K562 (cell line): ENCODE measurements around the gene NSUN6. TPM values are rescaled to one million over a fixed set of nuclear protein-coding genes. Genes with fewer than 3 reads are reported as not detected.

Experiments
- CHD2 ChIP-seq: IDR thresholded peaks from 2 replicates; pipeline ENCODE4 v1.6.1; 2011; ENCODE audit warnings: low read depth, low read length
- CREB1 ChIP-seq, 2 experiments: sonication (generic) in 1 of 2; formaldehyde crosslinking in 1 of 2; IDR thresholded peaks; 2 replicates each; pipeline versions ENCODE4 v1.6.1 to v1.8.0; 2012 to 2022; ENCODE audit warnings: inconsistent platforms in 1 of 2, mild to moderate bottlenecking in 1 of 2, missing genetic modification reagents in 1 of 2, moderate library complexity in 1 of 2
- ILK ChIP-seq: fragments of 450-650 bp; IDR thresholded peaks from 2 replicates; pipeline ENCODE4 v1.6.1; 2016; ENCODE audit warnings: missing genetic modification characterization, low read depth, mild to moderate bottlenecking, missing compliant biosample characterization, moderate library complexity, borderline replicate concordance
- JUND ChIP-seq, 2 experiments: IDR thresholded peaks; 2 replicates in 1 of 2; 3 replicates in 1 of 2; pipeline ENCODE4 v1.6.1; 2011; ENCODE audit warnings: borderline replicate concordance in 2 of 2, low read depth in 2 of 2, low read length in 2 of 2, improper control_type of control experiment in 1 of 2, missing biosample characterization in 1 of 2, missing genetic modification characterization in 1 of 2, missing genetic modification reagents in 1 of 2
- KHSRP ChIP-seq: fragments of 450-650 bp; IDR thresholded peaks from 2 replicates; pipeline ENCODE4 v1.6.1; 2017
- PPARD ChIP-seq: fragments of 250-450 bp; sonication (Bioruptor Pico); IDR thresholded peaks from 2 replicates; pipeline ENCODE4 v1.8.0; 2022; ENCODE audit warnings: inconsistent platforms, mild to moderate bottlenecking, moderate library complexity
- SRF ChIP-seq, 2 experiments: fragments of 250-450, 450-650 bp in 1 of 2; sonication (Bioruptor Pico) in 1 of 2; sonication (generic) in 1 of 2; formaldehyde crosslinking; IDR thresholded peaks; 2 replicates each; pipeline versions ENCODE4 v1.5.0 to v1.5.1; 2020 to 2022; ENCODE audit warnings: mild to moderate bottlenecking in 1 of 2, missing genetic modification reagents in 1 of 2
- TRIM25 ChIP-seq: fragments of 450-650 bp; IDR thresholded peaks from 2 replicates; pipeline ENCODE4 v1.7.0; 2016; ENCODE audit warnings: borderline replicate concordance
- ZBTB8A ChIP-seq: fragments of 450-650 bp; IDR thresholded peaks from 2 replicates; pipeline ENCODE4 v1.6.1; 2018; ENCODE audit warnings: mild to moderate bottlenecking, moderate library complexity; ENCODE audit not compliant: partially characterized antibody
- ZNF766 ChIP-seq: fragments of 200-800 bp; sonication (Bioruptor generic); conservative IDR thresholded peaks from 2 replicates; pipeline ENCODE4 v1.6.1; 2016; ENCODE audit warnings: missing genetic modification characterization, missing compliant biosample characterization
- polyA plus RNA-seq, 8 experiments: library from polyadenylated mRNA; depleted of rRNA in 4 of 8; stranded (reverse) in 5 of 8; unstranded in 3 of 8; fragments of >200 nt; fragmentation: Nextera tagmentation in 2 of 8; fragmentation: Illumina TruSeq in 1 of 8; extraction: Ambion mirVana in 2 of 8; extraction: Trizol in 1 of 8; gene quantifications; 2 replicates each; pipeline versions ENCODE4 v1.2.1 to v1.2.3, GENCODE V29; 2011 to 2014; ENCODE audit warnings: inconsistent platforms in 1 of 8, missing spikeins in 1 of 8
- total RNA-seq, 7 experiments: library from RNA; depleted of rRNA in 6 of 7; stranded (reverse); fragments of >200 nt in 6 of 7; fragmentation: Illumina TruSeq in 2 of 7; extraction: Trizol in 2 of 7; gene quantifications; 2 replicates each; pipeline versions ENCODE4 v1.2.1 to v1.2.3, GENCODE V29; 2011 to 2021; ENCODE audit warnings: low replicate concordance in 1 of 7

The NSUN6 gene
- total and polyA plus RNA-seq, 9 of the 15 experiments (the other 6 are each of a cell fraction or from before 2014, with no cell fraction given) = 12.5 to 33.1 (median 24.2) TPM

- TF ChIP-seq ILK (tag) (no peak), CHD2 (no peak), CREB1 (IDR thresholded peaks at IDR 0.05) (no peak), CREB1 (CRISPR knock-in tag; IDR thresholded peaks at IDR 0.05) (no peak), PPARD (CRISPR knock-in tag) (no peak), SRF (CRISPR knock-in tag; IDR thresholded peaks at IDR 0.05) (no peak), ZBTB8A (no peak), ZNF766 (CRISPR knock-in tag) (no peak), TRIM25 (no peak), KHSRP (no peak), JUND (IDR thresholded peaks at IDR 0.05; ENCODE audit: borderline replicate concordance, low read depth, low read length) (no peak), JUND (tag; IDR thresholded peaks at IDR 0.05; ENCODE audit: borderline replicate concordance, low read depth, low read length) (no peak)
- TF ChIP-seq, all 486 proteins: peak for 0
Measured at GRCh38 chr10:18500576-18500975, 150.8 kb downstream of the NSUN6 start (continued).
